ENCODE results near the gene ATP11C. TPM values are rescaled to one million over a fixed set of nuclear protein-coding genes. Genes with fewer than 3 reads are reported as not detected.

Gene ATP11C
- total and polyA plus RNA-seq, 2 experiments from 2014 or later, result 44.0 to 90.7 TPM

- no peak for TF ChIP-seq CREB1 (CRISPR knock-in tag; IDR thresholded peaks at IDR 0.05; ENCODE audit: low read depth)
- TF ChIP-seq, protein P1, sequence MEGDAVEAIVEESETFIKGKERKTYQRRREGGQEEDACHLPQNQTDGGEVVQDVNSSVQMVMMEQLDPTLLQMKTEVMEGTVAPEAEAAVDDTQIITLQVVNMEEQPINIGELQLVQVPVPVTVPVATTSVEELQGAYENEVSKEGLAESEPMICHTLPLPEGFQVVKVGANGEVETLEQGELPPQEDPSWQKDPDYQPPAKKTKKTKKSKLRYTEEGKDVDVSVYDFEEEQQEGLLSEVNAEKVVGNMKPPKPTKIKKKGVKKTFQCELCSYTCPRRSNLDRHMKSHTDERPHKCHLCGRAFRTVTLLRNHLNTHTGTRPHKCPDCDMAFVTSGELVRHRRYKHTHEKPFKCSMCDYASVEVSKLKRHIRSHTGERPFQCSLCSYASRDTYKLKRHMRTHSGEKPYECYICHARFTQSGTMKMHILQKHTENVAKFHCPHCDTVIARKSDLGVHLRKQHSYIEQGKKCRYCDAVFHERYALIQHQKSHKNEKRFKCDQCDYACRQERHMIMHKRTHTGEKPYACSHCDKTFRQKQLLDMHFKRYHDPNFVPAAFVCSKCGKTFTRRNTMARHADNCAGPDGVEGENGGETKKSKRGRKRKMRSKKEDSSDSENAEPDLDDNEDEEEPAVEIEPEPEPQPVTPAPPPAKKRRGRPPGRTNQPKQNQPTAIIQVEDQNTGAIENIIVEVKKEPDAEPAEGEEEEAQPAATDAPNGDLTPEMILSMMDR (conservative IDR thresholded peaks at IDR 0.05; ENCODE audit: low read depth in 2 of 2), result no peak
- TF ChIP-seq POLR2AphosphoS5 (IDR thresholded peaks at IDR 0.05; ENCODE audit: low read depth), result no peak
- TF ChIP-seq NANOG (IDR thresholded peaks at IDR 0.05; ENCODE audit: borderline replicate concordance), result no peak
Observed at GRCh38 chrX:139801397-139801813, 131.4 kb downstream of the ATP11C start.

GRCh38 chrX:139798701-139799100, 134.2 kb downstream of the ATP11C start:
- no peak overlapping the region for H2AFZ ChIP-seq
- no peak overlapping the region for H3K27ac ChIP-seq (ENCODE audit: low read depth)
- TF ChIP-seq EZH2 (IDR thresholded peaks at IDR 0.05; ENCODE audit: low read depth, unreplicated experiment) (no peak), JUNB (IDR thresholded peaks at IDR 0.05; ENCODE audit: unreplicated experiment) (no peak), ZNF462 (CRISPR knock-in tag; IDR thresholded peaks at IDR 0.05) (no peak), STAT1 (IDR thresholded peaks at IDR 0.05; ENCODE audit: unreplicated experiment) (no peak)
- TF ChIP-seq, protein P2, sequence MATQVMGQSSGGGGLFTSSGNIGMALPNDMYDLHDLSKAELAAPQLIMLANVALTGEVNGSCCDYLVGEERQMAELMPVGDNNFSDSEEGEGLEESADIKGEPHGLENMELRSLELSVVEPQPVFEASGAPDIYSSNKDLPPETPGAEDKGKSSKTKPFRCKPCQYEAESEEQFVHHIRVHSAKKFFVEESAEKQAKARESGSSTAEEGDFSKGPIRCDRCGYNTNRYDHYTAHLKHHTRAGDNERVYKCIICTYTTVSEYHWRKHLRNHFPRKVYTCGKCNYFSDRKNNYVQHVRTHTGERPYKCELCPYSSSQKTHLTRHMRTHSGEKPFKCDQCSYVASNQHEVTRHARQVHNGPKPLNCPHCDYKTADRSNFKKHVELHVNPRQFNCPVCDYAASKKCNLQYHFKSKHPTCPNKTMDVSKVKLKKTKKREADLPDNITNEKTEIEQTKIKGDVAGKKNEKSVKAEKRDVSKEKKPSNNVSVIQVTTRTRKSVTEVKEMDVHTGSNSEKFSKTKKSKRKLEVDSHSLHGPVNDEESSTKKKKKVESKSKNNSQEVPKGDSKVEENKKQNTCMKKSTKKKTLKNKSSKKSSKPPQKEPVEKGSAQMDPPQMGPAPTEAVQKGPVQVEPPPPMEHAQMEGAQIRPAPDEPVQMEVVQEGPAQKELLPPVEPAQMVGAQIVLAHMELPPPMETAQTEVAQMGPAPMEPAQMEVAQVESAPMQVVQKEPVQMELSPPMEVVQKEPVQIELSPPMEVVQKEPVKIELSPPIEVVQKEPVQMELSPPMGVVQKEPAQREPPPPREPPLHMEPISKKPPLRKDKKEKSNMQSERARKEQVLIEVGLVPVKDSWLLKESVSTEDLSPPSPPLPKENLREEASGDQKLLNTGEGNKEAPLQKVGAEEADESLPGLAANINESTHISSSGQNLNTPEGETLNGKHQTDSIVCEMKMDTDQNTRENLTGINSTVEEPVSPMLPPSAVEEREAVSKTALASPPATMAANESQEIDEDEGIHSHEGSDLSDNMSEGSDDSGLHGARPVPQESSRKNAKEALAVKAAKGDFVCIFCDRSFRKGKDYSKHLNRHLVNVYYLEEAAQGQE (IDR thresholded peaks at IDR 0.05; ENCODE audit: unreplicated experiment), result no peak
- ATAC-seq (no peak), DNase-seq (ENCODE audit: low spot score) (no peak)
- no peak overlapping the region for H3K4me2 ChIP-seq
- no peaks in the 10 kb centered on the region for H3K27me3 Mint-ChIP-seq (ENCODE audit: insufficient read depth, low read depth, poor library complexity)
- H3F3A ChIP-seq (replicated peaks; ENCODE audit: low read depth), result no peaks in the 10 kb centered on the region
- H3K9me2 ChIP-seq (ENCODE audit: insufficient read depth), result no peaks in the 10 kb centered on the region
- H3K4me3 Mint-ChIP-seq, result no peak overlapping the region
- no peak overlapping the region for H3K4me3 ChIP-seq
- H3K9me3 Mint-ChIP-seq, result no peaks in the 10 kb centered on the region
- H3K4me1 ChIP-seq (ENCODE audit: insufficient read depth), result no peaks in the 10 kb centered on the region
- H4K20me1 ChIP-seq (replicated peaks; ENCODE audit: insufficient read depth), result no peaks in the 10 kb centered on the region
- no peaks in the 10 kb centered on the region for H3K27me3 ChIP-seq (ENCODE audit: insufficient read depth)
- H3K4me1 Mint-ChIP-seq, result no peaks in the 10 kb centered on the region
- H3K27ac Mint-ChIP-seq, result no peak overlapping the region
- no peaks in the 10 kb centered on the region for H3K79me2 ChIP-seq (replicated peaks; ENCODE audit: insufficient read depth)
- peaks cover 13% of the 10 kb centered on the region; the same call in 2 of the 3 replicates for H3K36me3 Mint-ChIP-seq (ENCODE audit: low read depth)
- H3K36me3 ChIP-seq (ENCODE audit: insufficient read depth), result peaks cover 10% of the 10 kb centered on the region; the same call in 1 of the 2 replicates

More at GRCh38 chrX:139801397-139801813, 131.4 kb downstream of the ATP11C start:
- Histone ChIP-seq H3F3A (replicated peaks; ENCODE audit: low read depth) (no peaks in the 10 kb centered on the region), H4K20me1 (replicated peaks; ENCODE audit: insufficient read depth) (no peaks in the 10 kb centered on the region), H3K79me2 (replicated peaks; ENCODE audit: insufficient read depth) (no peaks in the 10 kb centered on the region), H3K9me2 (ENCODE audit: insufficient read depth) (no peaks in the 10 kb centered on the region), H3K4me1 (ENCODE audit: insufficient read depth) (no peaks in the 10 kb centered on the region), H3K27ac (ENCODE audit: low read depth) (no peak overlapping the region), H3K4me2 (no peak overlapping the region), H3K27me3 (ENCODE audit: insufficient read depth) (no peaks in the 10 kb centered on the region), H3K4me3 (no peak overlapping the region), H3K36me3 (ENCODE audit: insufficient read depth) (peaks cover 10% of the 10 kb centered on the region; the same call in 1 of the 2 replicates), H2AFZ (no peak overlapping the region)
- DNase-seq (ENCODE audit: low spot score) (no peak), ATAC-seq (no peak)
- Mint-ChIP-seq H3K27me3 (ENCODE audit: insufficient read depth, low read depth, poor library complexity) (no peaks in the 10 kb centered on the region), H3K27ac (no peak overlapping the region), H3K4me1 (no peaks in the 10 kb centered on the region), H3K4me3 (no peak overlapping the region), H3K9me3 (no peaks in the 10 kb centered on the region), H3K36me3 (ENCODE audit: low read depth) (peaks cover 13% of the 10 kb centered on the region; the same call in 2 of the 3 replicates)

Measured in GM23338 (cell line).